ENCODE data around the gene GHRH. TPM values are rescaled to one million over a fixed set of nuclear protein-coding genes. Genes with fewer than 3 reads are reported as not detected.

The GHRH gene
- total and polyA plus RNA-seq, 11 donors, result not detected

DNA sequence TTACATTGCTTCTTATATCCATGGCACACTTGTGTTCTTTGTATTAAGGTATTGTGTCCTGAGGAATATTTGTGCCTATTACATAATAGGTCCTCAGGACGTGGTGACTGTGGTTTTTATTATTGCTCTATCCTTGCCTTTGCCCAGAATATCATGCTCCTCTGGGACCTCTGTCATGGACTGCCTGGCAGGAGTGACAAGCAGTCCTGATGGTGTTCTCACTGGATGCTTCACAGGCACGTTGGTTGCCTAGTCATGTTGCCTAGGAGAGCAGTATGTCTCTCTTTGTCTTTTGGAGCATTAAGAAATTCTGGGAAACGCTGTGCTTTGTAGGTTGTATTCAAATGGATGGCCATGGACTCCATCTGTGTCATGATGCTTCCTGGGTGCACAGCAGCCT, 57.6 kb downstream of the GHRH start:
- DNase-seq (no peak), ATAC-seq (no peak)
- TF ChIP-seq, protein P1, sequence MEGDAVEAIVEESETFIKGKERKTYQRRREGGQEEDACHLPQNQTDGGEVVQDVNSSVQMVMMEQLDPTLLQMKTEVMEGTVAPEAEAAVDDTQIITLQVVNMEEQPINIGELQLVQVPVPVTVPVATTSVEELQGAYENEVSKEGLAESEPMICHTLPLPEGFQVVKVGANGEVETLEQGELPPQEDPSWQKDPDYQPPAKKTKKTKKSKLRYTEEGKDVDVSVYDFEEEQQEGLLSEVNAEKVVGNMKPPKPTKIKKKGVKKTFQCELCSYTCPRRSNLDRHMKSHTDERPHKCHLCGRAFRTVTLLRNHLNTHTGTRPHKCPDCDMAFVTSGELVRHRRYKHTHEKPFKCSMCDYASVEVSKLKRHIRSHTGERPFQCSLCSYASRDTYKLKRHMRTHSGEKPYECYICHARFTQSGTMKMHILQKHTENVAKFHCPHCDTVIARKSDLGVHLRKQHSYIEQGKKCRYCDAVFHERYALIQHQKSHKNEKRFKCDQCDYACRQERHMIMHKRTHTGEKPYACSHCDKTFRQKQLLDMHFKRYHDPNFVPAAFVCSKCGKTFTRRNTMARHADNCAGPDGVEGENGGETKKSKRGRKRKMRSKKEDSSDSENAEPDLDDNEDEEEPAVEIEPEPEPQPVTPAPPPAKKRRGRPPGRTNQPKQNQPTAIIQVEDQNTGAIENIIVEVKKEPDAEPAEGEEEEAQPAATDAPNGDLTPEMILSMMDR (IDR thresholded peaks at IDR 0.05), result no peak
- no peak for TF ChIP-seq POLR2A (IDR thresholded peaks at IDR 0.05)
- 68 to 81% (median 77%) methylated on average over 3 of the region's 3 CpGs for WGBS, 4 donors
- H3K4me1 ChIP-seq, result peaks cover 0 to 12% (median 0%) of the 10 kb centered on the region in 12 donors
- intact Hi-C loops (cut with DNase I), result loop anchor here in 2 of 10 donors (5.0 kb wide), 2 partner anchors 178 to 328 kb away; no protein-coding TSS in a partner anchor
- H3K36me3 ChIP-seq, result peaks cover 0 to 99% (median 87%) of the 10 kb centered on the region in 9 donors
- H3K27ac ChIP-seq, result no peak overlapping the region
- no peaks in the 10 kb centered on the region for H3K9me3 ChIP-seq
- no peaks in the 10 kb centered on the region for H3K27me3 ChIP-seq
- H3K4me3 ChIP-seq, result no peak overlapping the region

DNA sequence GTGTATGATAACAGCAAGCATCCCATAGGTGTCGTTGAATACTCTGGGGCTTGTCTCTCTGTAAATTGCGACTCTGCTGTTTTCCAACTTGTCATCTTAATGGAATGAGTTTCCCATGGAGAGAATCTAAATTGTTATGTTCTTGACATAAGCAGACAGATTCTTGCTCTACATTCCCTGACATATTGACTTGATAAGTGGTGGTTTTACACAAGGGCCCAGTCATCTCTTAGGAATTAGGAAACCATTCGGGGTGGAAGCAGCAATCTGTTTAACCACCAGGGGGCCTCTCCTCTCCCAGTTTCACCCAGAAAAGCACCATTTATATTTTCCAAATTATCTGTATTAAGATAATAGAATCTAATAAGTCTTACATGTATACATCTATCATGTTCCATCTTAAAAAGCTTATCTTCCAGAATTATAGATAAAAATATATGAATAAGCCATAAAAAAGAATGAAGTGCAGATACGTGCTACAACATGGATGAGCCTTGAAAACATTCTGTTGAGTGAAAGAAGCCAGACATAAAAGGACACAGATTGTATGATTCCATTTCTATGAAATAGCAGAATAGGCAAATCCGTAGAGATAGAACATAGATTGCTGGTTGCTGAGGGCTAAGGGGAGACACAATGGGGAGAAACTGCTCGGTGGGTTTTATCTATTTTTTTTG, 59.2 kb downstream of the GHRH start:
- no peak for TF ChIP-seq POLR2A (IDR thresholded peaks at IDR 0.05)
- TF ChIP-seq, protein P1 (IDR thresholded peaks at IDR 0.05), result peak; percentile 61 to 84 (median 73)
- DNase-seq (no peak), ATAC-seq (peak in 3 of 4 donors; percentile 40 to 81 (median 62))
- Histone ChIP-seq H3K36me3 (peaks cover 0 to 99% (median 83%) of the 10 kb centered on the region in 9 donors), H3K9me3 (no peaks in the 10 kb centered on the region), H3K4me3 (no peak overlapping the region), H3K4me1 (peaks cover 0 to 12% (median 0%) of the 10 kb centered on the region in 12 donors), H3K27ac (peak overlapping the region in 4 of 12 donors; percentile 5 to 44 (median 30)), H3K27me3 (no peaks in the 10 kb centered on the region)
- intact Hi-C loops (cut with DNase I), result loop anchor here in 4 of 10 donors (2.0 to 5.0 kb wide), 4 partner anchors 180 to 332 kb away; no protein-coding TSS in a partner anchor
- 67 to 72% (median 71%) methylated on average over 6 of the region's 6 CpGs for WGBS, 4 donors

DNA sequence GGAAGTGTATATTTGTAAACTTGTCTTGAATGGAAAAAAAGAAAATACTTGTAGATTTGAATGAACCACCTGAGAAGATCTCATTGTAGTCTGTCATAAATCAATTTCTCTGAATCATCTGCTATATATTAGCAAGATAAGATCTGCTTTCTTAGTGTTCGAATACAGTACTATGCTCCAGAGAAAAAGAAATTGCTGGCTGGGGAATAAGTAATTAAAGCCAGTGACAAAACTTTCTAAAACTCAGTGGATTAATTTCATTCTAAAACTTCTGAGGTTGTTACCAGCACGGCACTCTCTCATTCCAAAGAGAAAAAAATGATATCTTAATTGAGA, 59.8 kb downstream of the GHRH start:
- intact Hi-C loops (cut with DNase I), result loop anchor here in 5 of 10 donors (2.0 to 5.0 kb wide), 5 partner anchors 67 to 333 kb away; no protein-coding TSS in a partner anchor
- TF ChIP-seq, protein P1 (IDR thresholded peaks at IDR 0.05), result no peak
- TF ChIP-seq POLR2A (IDR thresholded peaks at IDR 0.05), result no peak
- peaks cover 0 to 99% (median 77%) of the 10 kb centered on the region in 9 donors for H3K36me3 ChIP-seq
- WGBS, 4 donors, result 77 to 91% (median 85%) methylated on average over 2 of the region's 2 CpGs
- H3K4me1 ChIP-seq, result peaks cover 0 to 12% (median 0%) of the 10 kb centered on the region in 12 donors
- ATAC-seq (no peak), DNase-seq (no peak)
- no peak overlapping the region for H3K4me3 ChIP-seq
- no peaks in the 10 kb centered on the region for H3K9me3 ChIP-seq
- peak overlapping the region in 4 of 12 donors; percentile 5 to 44 (median 30) for H3K27ac ChIP-seq
- H3K27me3 ChIP-seq, result no peaks in the 10 kb centered on the region

Other genes starting within 250 kb of the GHRH start
- 1 to 10 TPM; 2.0 to 6.7 (median 4.3) TPM for gene RBL1, start 165.8 kb downstream of the GHRH start, total RNA-seq
- 1 to 10 TPM; 1.0 to 1.7 TPM for gene RBL1, start 165.8 kb downstream of the GHRH start, polyA plus RNA-seq
- gene RPN2, start 82.5 kb downstream of the GHRH start, total RNA-seq, result 100 to 1,000 TPM in 5 of 9 donors, 10 to 100 TPM in 4; 74.6 to 174 (median 105) TPM
- gene RPN2, start 82.5 kb downstream of the GHRH start, polyA plus RNA-seq, result 100 to 1,000 TPM in 1 of 2 donors, 10 to 100 TPM in 1; 36.3 to 206 TPM
- 1 to 10 TPM; 3.5 to 8.1 (median 5.5) TPM for gene MROH8, start 82.3 kb downstream of the GHRH start, total RNA-seq
- 1 to 10 TPM; 1.4 to 3.5 TPM for gene MROH8, start 82.3 kb downstream of the GHRH start, polyA plus RNA-seq
- 10 to 100 TPM; 14.0 to 25.6 (median 20.4) TPM for gene MANBAL, start 27.8 kb upstream of the GHRH start, total RNA-seq
- 10 to 100 TPM; 19.2 to 54.9 TPM for gene MANBAL, start 27.8 kb upstream of the GHRH start, polyA plus RNA-seq
- 10 to 100 TPM in 1 of 9 donors, 1 to 10 TPM in 8; 3.0 to 19.9 (median 5.2) TPM for gene SRC, start 84.3 kb upstream of the GHRH start, total RNA-seq
- gene SRC, start 84.3 kb upstream of the GHRH start, polyA plus RNA-seq, result 1 to 10 TPM; 2.5 to 3.0 TPM